SU-DHL-6 (cell line): Measurements from ENCODE around the gene OPRM1.

Experiments
- CTCF ChIP-seq: fragments of 200-600 bp; sonication (generic); IDR thresholded peaks from one replicate; pipeline ENCODE4 v1.5.1; 2017; ENCODE audit warnings: antibody characterized with exemption, mild to moderate bottlenecking, low read length, moderate library complexity; ENCODE audit not compliant: insufficient read depth, poor library complexity, severe bottlenecking
- EZH2phosphoT487 ChIP-seq: fragments of 200-600 bp; sonication (generic), shearing (Covaris generic); conservative IDR thresholded peaks from 2 replicates; pipeline ENCODE4 v1.6.1; 2018; ENCODE audit warnings: mild to moderate bottlenecking, antibody characterized with exemption, low read length, moderate library complexity, mixed read lengths

GRCh38 chr6:154093231-154094044, 54.4 kb downstream of the OPRM1 start:
- no peak for TF ChIP-seq CTCF
- no peak for TF ChIP-seq EZH2phosphoT487
